Measurements from ENCODE around the gene BMP4. TPM values are rescaled to one million over a fixed set of nuclear protein-coding genes. Genes with fewer than 3 reads are reported as not detected.

Gene BMP4
- total and polyA plus RNA-seq, 10 of the 15 experiments (the other 5 are each of a cell fraction or from before 2014, with no cell fraction given), result 0.11 to 1.8 (median 0.60) TPM; not detected in 1

GRCh38 chr14:54000341-54000811 is 43.8 kb upstream of the BMP4 start:
- Histone ChIP-seq H3K9me3 (replicated peaks; ENCODE audit: control insufficient read depth, insufficient read depth, low read length) (no peaks in the 10 kb centered on the region), H3K27ac (ENCODE audit: control insufficient read depth, insufficient read depth) (no peak overlapping the region), H2AFZ (ENCODE audit: control insufficient read depth, low read depth, low read length) (no peak overlapping the region), H3K27me3 (replicated peaks in 1 of 2; ENCODE audit: control insufficient read depth in 2 of 2, insufficient read depth in 2 of 2, low read length in 1 of 2) (no peaks in the 10 kb centered on the region), H3K4me1 (ENCODE audit: control insufficient read depth, insufficient read depth, low read length) (no peaks in the 10 kb centered on the region), H3K4me2 (ENCODE audit: control insufficient read depth, insufficient read depth) (no peak overlapping the region), H3K4me3 (no peak overlapping the region), H3K79me2 (ENCODE audit: control insufficient read depth, insufficient read depth, low read length) (no peaks in the 10 kb centered on the region), H4K20me1 (ENCODE audit: control insufficient read depth, insufficient read depth) (no peaks in the 10 kb centered on the region), H3K9ac (ENCODE audit: control insufficient read depth, insufficient read depth, low read length) (no peak overlapping the region), H3K36me3 (ENCODE audit: control insufficient read depth in 2 of 2, insufficient read depth in 2 of 2, low read length in 1 of 2) (no peaks in the 10 kb centered on the region)
- no TSS peak for BruUV-seq (replicated peaks)
- ChIA-PET CTCF (interaction anchor here (1.3 kb wide), 2 partner anchors 10 to 569 kb away, joined by 3 to 4 read pairs; no protein-coding TSS in a partner anchor), SMC1A (ENCODE audit: uncharacterized antibody, unreplicated experiment) (interaction anchor here (1.1 to 1.4 kb wide), 2 partner anchors 8 to 460 kb away, joined by 3 read pairs; no protein-coding TSS in a partner anchor), POLR2A (no interaction called here), RAD21 (ENCODE audit: unreplicated experiment) (no interaction called here)
- 0% methylated on average over 1 of the region's 1 CpG for WGBS (ENCODE audit: insufficient coverage, insufficient replicate concordance, low lambda C conversion rate, missing lambda C conversion rate)
- TF ChIP-seq SP1 (IDR thresholded peaks at IDR 0.05; ENCODE audit: low read depth, low read length) (no peak), SUPT20H (IDR thresholded peaks at IDR 0.05; ENCODE audit: borderline replicate concordance, control insufficient read depth, low read depth, low read length) (no peak), HDGF (IDR thresholded peaks at IDR 0.05) (no peak)
- ATAC-seq (no peak), DNase-seq (ENCODE audit: low read depth, low spot score) (no peak), FAIRE-seq (no peak)
- in situ Hi-C loops (cut with MboI) (no loop called here), intact Hi-C loops (cut with micrococcal nuclease; ENCODE audit: unreplicated experiment) (no loop called here)

- Histone ChIP-seq H3K36me3 (ENCODE audit: control insufficient read depth in 2 of 2, insufficient read depth in 2 of 2, low read length in 1 of 2) (no peaks in the 10 kb centered on the region), H3K79me2 (ENCODE audit: control insufficient read depth, insufficient read depth, low read length) (no peaks in the 10 kb centered on the region), H3K4me3 (no peak overlapping the region), H4K20me1 (ENCODE audit: control insufficient read depth, insufficient read depth) (no peaks in the 10 kb centered on the region), H3K27ac (ENCODE audit: control insufficient read depth, insufficient read depth) (no peak overlapping the region), H3K9ac (ENCODE audit: control insufficient read depth, insufficient read depth, low read length) (no peak overlapping the region), H3K4me2 (ENCODE audit: control insufficient read depth, insufficient read depth) (no peak overlapping the region), H2AFZ (ENCODE audit: control insufficient read depth, low read depth, low read length) (no peak overlapping the region), H3K27me3 (replicated peaks in 1 of 2; ENCODE audit: control insufficient read depth in 2 of 2, insufficient read depth in 2 of 2, low read length in 1 of 2) (no peaks in the 10 kb centered on the region), H3K4me1 (ENCODE audit: control insufficient read depth, insufficient read depth, low read length) (no peaks in the 10 kb centered on the region), H3K9me3 (replicated peaks; ENCODE audit: control insufficient read depth, insufficient read depth, low read length) (no peaks in the 10 kb centered on the region)
- RAD21 ChIA-PET (ENCODE audit: unreplicated experiment), result no interaction called here
- no TSS peak for BruUV-seq (replicated peaks)
- TF ChIP-seq SREBF1 (IDR thresholded peaks at IDR 0.05; ENCODE audit: low read length) (no peak), BRCA1 (IDR thresholded peaks at IDR 0.05; ENCODE audit: low read depth, low read length) (no peak), ATF7 (IDR thresholded peaks at IDR 0.05; ENCODE audit: low read depth) (no peak), RAD51 (IDR thresholded peaks at IDR 0.05) (no peak)
- no peak for FAIRE-seq
- in situ Hi-C loops (cut with MboI), result no loop called here
- intact Hi-C loops (cut with micrococcal nuclease; ENCODE audit: unreplicated experiment), result no loop called here
- CTCF ChIA-PET, result no interaction called here
- SMC1A ChIA-PET (ENCODE audit: uncharacterized antibody, unreplicated experiment), result no interaction called here
- DNase-seq (ENCODE audit: low read depth, low spot score), result no peak
- POLR2A ChIA-PET, result no interaction called here
- WGBS (ENCODE audit: insufficient coverage, insufficient replicate concordance, low lambda C conversion rate, missing lambda C conversion rate), result 23% methylated on average over 5 of the region's 5 CpGs
- no peak for ATAC-seq
Measured at GRCh38 chr14:53999061-53999488, 42.5 kb upstream of the BMP4 start.

Measured in GM12878 (cell line).